Measurements from ENCODE around the gene CCDC88A. TPM values are rescaled to one million over a fixed set of nuclear protein-coding genes. Genes with fewer than 3 reads are reported as not detected.

CCDC88A gene
- total RNA-seq, 1 experiment from 2014 or later: 27.2 TPM

- TF ChIP-seq, protein P1, sequence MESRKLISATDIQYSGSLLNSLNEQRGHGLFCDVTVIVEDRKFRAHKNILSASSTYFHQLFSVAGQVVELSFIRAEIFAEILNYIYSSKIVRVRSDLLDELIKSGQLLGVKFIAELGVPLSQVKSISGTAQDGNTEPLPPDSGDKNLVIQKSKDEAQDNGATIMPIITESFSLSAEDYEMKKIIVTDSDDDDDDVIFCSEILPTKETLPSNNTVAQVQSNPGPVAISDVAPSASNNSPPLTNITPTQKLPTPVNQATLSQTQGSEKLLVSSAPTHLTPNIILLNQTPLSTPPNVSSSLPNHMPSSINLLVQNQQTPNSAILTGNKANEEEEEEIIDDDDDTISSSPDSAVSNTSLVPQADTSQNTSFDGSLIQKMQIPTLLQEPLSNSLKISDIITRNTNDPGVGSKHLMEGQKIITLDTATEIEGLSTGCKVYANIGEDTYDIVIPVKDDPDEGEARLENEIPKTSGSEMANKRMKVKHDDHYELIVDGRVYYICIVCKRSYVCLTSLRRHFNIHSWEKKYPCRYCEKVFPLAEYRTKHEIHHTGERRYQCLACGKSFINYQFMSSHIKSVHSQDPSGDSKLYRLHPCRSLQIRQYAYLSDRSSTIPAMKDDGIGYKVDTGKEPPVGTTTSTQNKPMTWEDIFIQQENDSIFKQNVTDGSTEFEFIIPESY (IDR thresholded peaks at IDR 0.05; ENCODE audit: extremely low read depth, insufficient replicate concordance, low read length): no peak
Measured at GRCh38 chr2:55338268-55338667, 81.4 kb downstream of the CCDC88A start (continued).

- ChIA-PET POLR2A (no interaction called here), RAD21 (ENCODE audit: low non-redundant PET in 1 of 2, low total read pairs in 2 of 2, uncharacterized antibody in 2 of 2, unreplicated experiment in 2 of 2) (no interaction called here), CTCF (interaction anchor here (1.6 kb wide), 1 partner anchor 20 kb away, joined by 3 read pairs; no protein-coding TSS in a partner anchor)
- H2AFZ ChIP-seq (ENCODE audit: low read depth, low read length, poor library complexity, severe bottlenecking): no peak overlapping the region
- intact Hi-C loops (cut with micrococcal nuclease): no loop called here
- no peaks in the 10 kb centered on the region for H3K9me3 ChIP-seq (ENCODE audit: control insufficient read depth in 1 of 2, insufficient read depth in 1 of 2, low read depth in 1 of 2, low read length in 2 of 2)
- no peaks in the 10 kb centered on the region for H3K9me2 ChIP-seq (ENCODE audit: insufficient read depth)
- H3K4me3 ChIP-seq (replicated peaks in 1 of 2; ENCODE audit: low read depth in 1 of 2, low read length in 2 of 2): no peak overlapping the region
- no peaks in the 10 kb centered on the region for H3K4me1 ChIP-seq (ENCODE audit: control insufficient read depth in 1 of 2, insufficient read depth in 2 of 2, low read length in 2 of 2)
- H3K79me2 ChIP-seq (ENCODE audit: insufficient read depth, low read length): no peaks in the 10 kb centered on the region
- no peak overlapping the region for H3K9ac ChIP-seq (ENCODE audit: low read length)
- H3K27ac ChIP-seq (ENCODE audit: low read depth, low read length): no peak overlapping the region
- no peaks in the 10 kb centered on the region for H3K36me3 ChIP-seq (ENCODE audit: control insufficient read depth in 1 of 2, insufficient read depth in 2 of 2, low read length in 2 of 2)
- ATAC-seq: no peak
- no peak for TF ChIP-seq EGR1 (IDR thresholded peaks at IDR 0.05; ENCODE audit: low read depth)
- TF ChIP-seq EZH2 (IDR thresholded peaks at IDR 0.05): no peak
- no peak for TF ChIP-seq CEBPB (IDR thresholded peaks at IDR 0.05; ENCODE audit: low read depth)
- no peak for TF ChIP-seq POLR2A (IDR thresholded peaks at IDR 0.05; ENCODE audit: borderline replicate concordance, extremely low read depth, insufficient read depth, insufficient read length)
- no peak for TF ChIP-seq POLR2AphosphoS5 (IDR thresholded peaks at IDR 0.05; ENCODE audit: low read depth, low read length)
- no peak for TF ChIP-seq RAD21 (IDR thresholded peaks at IDR 0.05; ENCODE audit: low read depth)
- no peak for TF ChIP-seq YY1 (IDR thresholded peaks at IDR 0.05; ENCODE audit: extremely low read depth, insufficient replicate concordance, low read depth, low read length)
- no peak overlapping the region for H3K4me2 ChIP-seq (ENCODE audit: low read length)
- H3K27me3 ChIP-seq (ENCODE audit: insufficient read depth, low read length): no peaks in the 10 kb centered on the region
- no TSS peak for BruUV-seq (replicated peaks)
- DNase-seq (ENCODE audit: low read depth, low spot score): no peak
- no peaks in the 10 kb centered on the region for H4K20me1 ChIP-seq (ENCODE audit: insufficient read depth)
Measured at GRCh38 chr2:55334728-55335127, 84.9 kb downstream of the CCDC88A start.

Measured in HCT116 (cell line).